CD4-positive, alpha-beta memory T cell (primary cell): ENCODE measurements around the gene NFIX. TPM values are rescaled to one million over a fixed set of nuclear protein-coding genes. Genes with fewer than 3 reads are reported as not detected.

Source experiments
- CTCF ChIA-PET: fragments of 350-600 bp; sonication (Branson Sonifier 250); formaldehyde crosslinking; loops from one replicate; lab custom pipeline; 2021; ENCODE audit warnings: inconsistent platforms; ENCODE audit not compliant: partially characterized antibody; lab: Charles Lee
- POLR2A ChIA-PET: fragments of 350-600 bp; sonication (Branson Sonifier 250); formaldehyde crosslinking; loops from one replicate; lab custom pipeline; 2021; ENCODE audit not compliant: partially characterized antibody; lab: Charles Lee
- DNase-seq, 5 donors: peaks; one replicate each; pipeline versions ENCODE4 v3.0.0 to v3.0.0-alpha.2; 2020 to 2022; ENCODE audit warnings: mixed read lengths in 1 of 5
- H3K27ac ChIP-seq: one replicate; pipeline ENCODE4 v1.7.0; 2013; ENCODE audit warnings: low read depth, low read length
- H3K27me3 ChIP-seq: 2 replicates; pipeline ENCODE4 v1.7.0; 2013; ENCODE audit warnings: mild to moderate bottlenecking, low read length, moderate library complexity; ENCODE audit not compliant: insufficient read depth
- H3K36me3 ChIP-seq: 2 replicates; pipeline ENCODE4 v1.7.0; 2013; ENCODE audit warnings: mild to moderate bottlenecking, low read length, moderate library complexity; ENCODE audit not compliant: insufficient read depth
- H3K4me1 ChIP-seq: 2 replicates; pipeline ENCODE4 v1.7.0; 2013; ENCODE audit warnings: mild to moderate bottlenecking, low read length, moderate library complexity; ENCODE audit not compliant: insufficient read depth
- H3K4me3 ChIP-seq, 2 donors: one replicate each; pipeline ENCODE4 v1.7.0; 2013; ENCODE audit warnings: low read length in 2 of 2, mild to moderate bottlenecking in 1 of 2
- H3K9me3 ChIP-seq, 2 donors: one replicate each; pipeline ENCODE4 v1.7.0; 2013; ENCODE audit warnings: low read length in 2 of 2, control low read depth in 1 of 2; ENCODE audit not compliant: control insufficient read depth in 1 of 2
- H3K27ac Mint-ChIP-seq, 7 donors: one replicate each; pipeline ENCODE4 v1.8.0; 2020 to 2021; ENCODE audit warnings: mixed read lengths in 7 of 7, mild to moderate bottlenecking in 6 of 7, inconsistent platforms in 3 of 7, moderate library complexity in 3 of 7
- H3K27me3 Mint-ChIP-seq, 2 donors: one replicate each; pipeline ENCODE4 v1.8.0; 2020 to 2021; ENCODE audit warnings: mixed read lengths in 2 of 2
- H3K36me3 Mint-ChIP-seq, 2 donors: one replicate each; pipeline ENCODE4 v1.8.0; 2020 to 2021; ENCODE audit warnings: mixed read lengths in 2 of 2, inconsistent platforms in 1 of 2, mild to moderate bottlenecking in 1 of 2
- H3K4me1 Mint-ChIP-seq, 4 donors: one replicate each; pipeline ENCODE4 v1.8.0; 2020 to 2021; ENCODE audit warnings: mixed read lengths in 4 of 4, mild to moderate bottlenecking in 1 of 4
- H3K4me3 Mint-ChIP-seq, 8 donors: one replicate each; pipeline ENCODE4 v1.8.0; 2020 to 2021; ENCODE audit warnings: mixed read lengths in 8 of 8, mild to moderate bottlenecking in 7 of 8, moderate library complexity in 6 of 8, inconsistent platforms in 3 of 8
- H3K9me3 Mint-ChIP-seq, 8 donors: one replicate each; pipeline ENCODE4 v1.8.0; 2020 to 2021; ENCODE audit warnings: mixed read lengths in 8 of 8, mild to moderate bottlenecking in 5 of 8, inconsistent platforms in 3 of 8, moderate library complexity in 1 of 8
- intact Hi-C: fragments of 100-400 bp; cut with micrococcal nuclease; formaldehyde crosslinking; loops from one replicate; pipeline ENCODE4 v1.15.1; 2023
- polyA plus RNA-seq, 2 donors: library from polyadenylated mRNA; unstranded; fragments of 300-500 nt; fragmentation: Illumina TruSeq; gene quantifications; one replicate each; pipeline ENCODE4 v1.2.3, GENCODE V29; 2021
- total RNA-seq, 2 experiments: library from RNA; stranded (reverse); gene quantifications; one replicate each; pipeline ENCODE4 v1.2.3, GENCODE V29; 2021

NFIX gene
- total and polyA plus RNA-seq, 4 experiments from 2014 or later, result 0.09 to 5.4 (median 4.0) TPM; not detected in 1

DNA sequence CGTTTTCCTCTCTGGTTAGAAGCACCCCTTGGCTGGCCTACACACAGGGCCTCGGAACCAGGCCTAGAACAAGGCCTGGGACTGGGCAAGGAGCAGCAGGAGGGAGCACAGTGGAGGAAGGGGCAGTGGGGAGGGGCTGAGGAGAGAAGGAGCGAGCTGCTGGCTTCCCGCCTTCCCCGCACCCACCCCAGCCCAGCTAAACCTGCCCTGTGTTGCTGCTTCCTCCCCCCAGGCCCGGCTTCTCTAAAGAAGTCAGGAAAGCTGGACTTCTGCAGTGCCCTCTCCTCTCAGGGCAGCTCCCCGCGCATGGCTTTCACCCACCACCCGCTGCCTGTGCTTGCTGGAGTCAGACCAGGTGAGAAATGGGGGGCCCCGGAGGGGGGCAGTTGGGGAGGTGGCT, 83.1 kb downstream of the NFIX start:
- H3K4me1 ChIP-seq, result peaks cover 8% of the 10 kb centered on the region
- no peaks in the 10 kb centered on the region for H3K9me3 Mint-ChIP-seq
- intact Hi-C loops, result no loop called here
- no peaks in the 10 kb centered on the region for H3K36me3 Mint-ChIP-seq
- H3K27me3 Mint-ChIP-seq, result no peaks in the 10 kb centered on the region
- no peaks in the 10 kb centered on the region for H3K4me1 Mint-ChIP-seq
- ChIA-PET CTCF (interaction anchor here (2.3 kb wide), 1 partner anchor 17 kb away, joined by 11 read pairs; no protein-coding TSS in a partner anchor), POLR2A (no interaction called here)
- H3K4me3 Mint-ChIP-seq, result no peak overlapping the region
- no peak overlapping the region for H3K4me3 ChIP-seq
- no peaks in the 10 kb centered on the region for H3K9me3 ChIP-seq
- H3K36me3 ChIP-seq, result no peaks in the 10 kb centered on the region
- H3K27ac Mint-ChIP-seq, result peak overlapping the region in 1 of 7 donors; percentile 85
- no peak overlapping the region for H3K27ac ChIP-seq
- DNase-seq, result no peak
- no peaks in the 10 kb centered on the region for H3K27me3 ChIP-seq

DNA sequence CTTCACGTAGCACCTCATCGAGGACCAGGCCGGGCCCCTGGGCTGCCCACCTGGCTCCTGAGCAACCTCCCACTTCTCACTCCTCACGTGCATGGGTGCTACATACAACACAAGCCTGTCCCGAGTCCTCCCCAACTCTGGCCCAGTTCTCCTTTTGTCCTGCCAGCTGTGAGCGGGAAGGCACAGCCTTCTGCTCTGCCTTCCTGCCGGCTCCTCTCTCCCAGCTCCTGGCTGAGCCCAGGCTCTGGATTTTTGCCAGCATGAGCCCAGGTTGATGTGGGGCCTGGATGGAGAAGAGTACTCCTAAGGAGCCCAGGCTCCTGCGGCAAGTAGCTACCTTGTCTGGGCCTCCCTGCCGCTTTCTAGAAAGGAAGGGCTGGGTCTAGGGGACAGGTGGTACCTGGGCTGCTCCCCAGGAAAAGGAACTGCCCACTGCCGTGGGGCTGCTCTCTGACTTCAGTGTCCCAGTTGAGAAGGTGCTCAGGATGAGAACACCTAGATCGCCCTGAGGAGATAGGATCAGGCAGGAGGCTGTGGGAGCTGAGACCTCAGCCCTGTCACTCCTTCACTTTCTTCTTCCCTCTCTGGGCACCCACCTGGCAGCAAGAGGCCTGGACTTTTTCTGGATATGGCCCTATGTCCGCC, 83.7 kb downstream of the NFIX start:
- H3K4me1 Mint-ChIP-seq, result no peaks in the 10 kb centered on the region
- Histone ChIP-seq H3K27me3 (no peaks in the 10 kb centered on the region), H3K36me3 (no peaks in the 10 kb centered on the region), H3K9me3 (no peaks in the 10 kb centered on the region), H3K4me3 (no peak overlapping the region), H3K4me1 (peaks cover 8% of the 10 kb centered on the region), H3K27ac (no peak overlapping the region)
- CTCF ChIA-PET, result interaction anchor here (2.3 kb wide), 1 partner anchor 18 kb away, joined by 11 read pairs; no protein-coding TSS in a partner anchor
- no peaks in the 10 kb centered on the region for H3K36me3 Mint-ChIP-seq
- no peak overlapping the region for H3K4me3 Mint-ChIP-seq
- DNase-seq, result no peak
- peak overlapping the region in 2 of 7 donors; percentile 22 to 68 for H3K27ac Mint-ChIP-seq
- H3K27me3 Mint-ChIP-seq, result no peaks in the 10 kb centered on the region
- intact Hi-C loops, result no loop called here
- POLR2A ChIA-PET, result no interaction called here
- no peaks in the 10 kb centered on the region for H3K9me3 Mint-ChIP-seq

DNA sequence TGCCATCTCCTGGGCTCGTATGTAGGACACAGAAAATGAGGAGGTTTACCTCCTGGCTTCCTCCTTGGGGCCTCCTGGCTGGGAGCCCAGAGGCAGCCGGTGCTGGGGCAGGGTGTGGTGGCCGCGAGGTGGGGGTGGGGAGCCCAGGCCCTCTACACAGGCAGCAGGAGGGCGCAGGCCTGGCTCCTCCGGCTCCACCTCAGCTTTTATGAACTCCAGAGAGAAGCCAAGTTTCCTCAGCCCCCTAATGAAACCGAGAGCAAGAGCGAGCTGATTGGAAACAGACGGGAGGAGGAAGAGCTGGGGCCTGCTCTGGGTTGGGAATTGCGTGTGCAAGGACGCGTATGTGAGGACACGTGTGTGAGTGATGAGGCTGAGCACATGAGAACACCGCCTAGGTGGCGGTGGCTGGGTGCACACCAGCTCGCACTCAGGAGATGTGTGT, 84.3 kb downstream of the NFIX start:
- Mint-ChIP-seq H3K36me3 (no peaks in the 10 kb centered on the region), H3K9me3 (no peaks in the 10 kb centered on the region), H3K27me3 (no peaks in the 10 kb centered on the region), H3K4me1 (no peaks in the 10 kb centered on the region), H3K27ac (peak overlapping the region in 1 of 7 donors; percentile 22), H3K4me3 (no peak overlapping the region)
- Histone ChIP-seq H3K4me1 (peaks cover 8% of the 10 kb centered on the region), H3K36me3 (no peaks in the 10 kb centered on the region), H3K4me3 (no peak overlapping the region), H3K27me3 (no peaks in the 10 kb centered on the region), H3K9me3 (no peaks in the 10 kb centered on the region), H3K27ac (no peak overlapping the region)
- intact Hi-C loops, result no loop called here
- POLR2A ChIA-PET, result no interaction called here
- CTCF ChIA-PET, result interaction anchor here (2.3 kb wide), 1 partner anchor 18 kb away, joined by 11 read pairs; no protein-coding TSS in a partner anchor
- DNase-seq, result no peak

DNA sequence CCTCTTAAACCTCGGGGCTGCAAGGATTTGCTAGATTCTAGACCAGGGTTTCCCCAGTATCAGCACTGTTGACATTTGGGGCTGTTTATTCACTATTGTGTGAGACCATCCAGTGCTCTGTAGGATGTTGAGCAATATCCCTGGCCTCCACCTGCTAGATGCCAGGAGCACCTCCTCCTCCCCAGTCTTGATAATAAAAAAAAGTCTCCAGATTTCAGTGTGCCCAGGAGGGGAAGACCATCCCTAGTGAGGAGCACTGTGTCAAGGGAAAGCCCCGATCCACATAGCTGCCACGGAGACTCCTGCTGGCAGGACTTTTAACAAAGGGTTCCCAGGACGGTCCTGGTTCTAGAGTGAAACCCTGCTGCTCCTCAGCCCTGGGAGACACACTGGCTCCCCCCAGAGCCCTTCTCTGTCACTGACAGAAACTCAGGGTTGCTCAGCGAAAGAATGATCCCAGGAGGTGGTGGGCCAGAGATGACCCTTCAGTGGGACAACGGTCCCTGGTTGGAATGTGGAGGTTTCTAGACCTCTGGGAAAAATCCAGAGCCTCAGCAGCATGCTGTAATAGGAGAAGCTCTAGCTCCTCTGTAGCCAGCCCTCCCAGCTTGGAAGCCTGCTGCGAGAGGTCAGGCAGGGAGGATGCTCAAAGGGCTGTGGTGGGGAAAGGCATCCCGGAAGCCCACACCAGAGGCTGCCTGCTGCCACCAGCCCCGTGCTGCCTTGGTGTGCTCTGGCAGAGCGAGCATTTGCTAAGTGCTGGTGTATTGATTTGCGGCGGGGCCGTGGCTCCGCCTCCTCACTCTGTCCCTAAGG, 87.1 kb downstream of the NFIX start:
- peaks cover 8% of the 10 kb centered on the region for H3K4me1 ChIP-seq
- no peaks in the 10 kb centered on the region for H3K9me3 ChIP-seq
- Mint-ChIP-seq H3K9me3 (no peaks in the 10 kb centered on the region), H3K27ac (no peak overlapping the region), H3K27me3 (peaks cover 0 to 3% of the 10 kb centered on the region in 2 donors), H3K36me3 (no peaks in the 10 kb centered on the region), H3K4me1 (peaks cover 0 to 9% (median 5%) of the 10 kb centered on the region in 4 donors), H3K4me3 (no peak overlapping the region)
- DNase-seq, result no peak
- H3K27me3 ChIP-seq, result no peaks in the 10 kb centered on the region
- ChIA-PET CTCF (no interaction called here), POLR2A (no interaction called here)
- no peak overlapping the region for H3K27ac ChIP-seq
- intact Hi-C loops, result no loop called here
- no peak overlapping the region for H3K4me3 ChIP-seq
- H3K36me3 ChIP-seq, result no peaks in the 10 kb centered on the region

DNA sequence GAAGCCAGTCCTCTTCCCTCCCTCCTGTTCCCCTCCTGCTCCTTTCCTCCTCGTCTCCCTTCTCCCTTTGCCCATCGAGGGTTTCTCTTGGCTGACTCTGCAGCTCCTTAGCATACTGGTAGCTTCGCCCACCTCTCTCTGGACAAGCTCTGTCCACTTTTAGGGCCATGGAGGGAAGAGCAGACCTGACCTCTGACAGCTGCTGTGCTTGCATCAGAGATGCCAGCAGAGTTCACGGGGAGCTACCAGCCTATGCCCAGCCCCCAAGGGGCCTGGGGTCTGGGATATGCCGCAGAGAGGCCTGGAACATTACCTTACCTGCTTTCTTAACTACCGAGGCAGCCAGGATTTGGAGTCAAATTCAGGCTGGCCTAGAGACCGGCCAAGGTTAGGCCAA, 87.7 kb downstream of the NFIX start:
- Histone ChIP-seq H3K27me3 (no peaks in the 10 kb centered on the region), H3K36me3 (no peaks in the 10 kb centered on the region), H3K4me3 (no peak overlapping the region), H3K9me3 (no peaks in the 10 kb centered on the region), H3K27ac (no peak overlapping the region), H3K4me1 (peaks cover 8% of the 10 kb centered on the region)
- Mint-ChIP-seq H3K27ac (no peak overlapping the region), H3K9me3 (no peaks in the 10 kb centered on the region), H3K27me3 (peaks cover 0 to 3% of the 10 kb centered on the region in 2 donors), H3K4me1 (peaks cover 0 to 9% (median 5%) of the 10 kb centered on the region in 4 donors), H3K36me3 (no peaks in the 10 kb centered on the region), H3K4me3 (no peak overlapping the region)
- POLR2A ChIA-PET, result no interaction called here
- intact Hi-C loops, result no loop called here
- CTCF ChIA-PET, result interaction anchor here (1.0 kb wide), 1 partner anchor 22 kb away, joined by 3 read pairs; no protein-coding TSS in a partner anchor
- no peak for DNase-seq

DNA sequence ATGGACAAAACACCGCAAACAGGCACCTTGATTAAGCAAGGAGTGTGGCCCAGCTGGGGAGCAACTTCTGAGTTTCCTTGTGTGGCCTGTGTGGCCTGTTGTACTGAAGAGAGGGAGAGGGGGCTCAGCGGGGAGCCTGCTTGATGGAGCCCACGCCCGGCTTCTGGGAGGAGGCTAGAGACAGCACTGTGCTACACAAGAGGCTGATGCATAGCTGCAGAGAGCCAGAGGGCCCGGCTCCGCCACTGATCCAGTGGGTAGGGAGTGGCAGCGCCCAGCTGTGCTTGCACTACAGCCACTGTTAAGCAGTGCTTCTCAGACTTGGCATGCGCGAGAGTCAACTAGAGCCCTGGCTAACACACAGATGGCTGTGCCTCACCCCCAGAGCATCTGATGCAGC, 88.4 kb downstream of the NFIX start:
- peaks cover 0 to 9% (median 5%) of the 10 kb centered on the region in 4 donors for H3K4me1 Mint-ChIP-seq
- H3K9me3 Mint-ChIP-seq, result no peaks in the 10 kb centered on the region
- no peaks in the 10 kb centered on the region for H3K36me3 ChIP-seq
- H3K27ac ChIP-seq, result no peak overlapping the region
- ChIA-PET POLR2A (no interaction called here), CTCF (interaction anchor here (1.0 to 1.8 kb wide), 4 partner anchors 10 to 118 kb away, joined by 3 to 4 read pairs (median 3); no protein-coding TSS in a partner anchor)
- H3K27me3 Mint-ChIP-seq, result peaks cover 0 to 3% of the 10 kb centered on the region in 2 donors
- no peak overlapping the region for H3K4me3 ChIP-seq
- H3K36me3 Mint-ChIP-seq, result no peaks in the 10 kb centered on the region
- intact Hi-C loops, result no loop called here
- H3K27me3 ChIP-seq, result no peaks in the 10 kb centered on the region
- no peak for DNase-seq
- peaks cover 8% of the 10 kb centered on the region for H3K4me1 ChIP-seq
- no peaks in the 10 kb centered on the region for H3K9me3 ChIP-seq
- no peak overlapping the region for H3K4me3 Mint-ChIP-seq
- H3K27ac Mint-ChIP-seq, result no peak overlapping the region

DNA sequence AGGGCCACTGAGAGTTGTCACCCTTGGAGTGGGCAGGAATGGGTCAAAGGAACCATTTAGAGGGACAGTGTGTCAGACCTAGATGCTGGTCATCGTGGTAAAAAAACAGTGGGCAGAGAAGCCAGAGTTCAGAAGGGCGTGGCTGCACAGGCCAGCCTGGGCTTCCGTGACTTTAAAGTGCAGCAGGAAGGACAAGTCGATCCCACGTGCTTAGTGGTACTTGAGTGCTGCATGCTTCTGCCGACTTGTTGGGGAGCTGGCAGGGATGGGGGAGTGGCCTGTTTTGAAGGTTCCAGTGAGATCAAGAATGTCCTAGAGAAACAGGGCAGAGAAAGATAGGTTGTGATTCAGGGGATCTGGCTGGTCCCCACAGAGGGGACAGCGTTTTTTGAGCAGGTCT, 90.4 kb downstream of the NFIX start:
- intact Hi-C loops, result no loop called here
- no peak for DNase-seq
- POLR2A ChIA-PET, result no interaction called here
- no peaks in the 10 kb centered on the region for H3K36me3 Mint-ChIP-seq
- no peak overlapping the region for H3K4me3 Mint-ChIP-seq
- Histone ChIP-seq H3K4me1 (no peaks in the 10 kb centered on the region), H3K9me3 (no peaks in the 10 kb centered on the region), H3K27ac (no peak overlapping the region), H3K27me3 (no peaks in the 10 kb centered on the region), H3K4me3 (no peak overlapping the region), H3K36me3 (no peaks in the 10 kb centered on the region)
- H3K27me3 Mint-ChIP-seq, result peaks cover 0 to 3% of the 10 kb centered on the region in 2 donors
- CTCF ChIA-PET, result interaction anchor here (1.5 kb wide), 1 partner anchor 30 kb away, joined by 3 read pairs; no protein-coding TSS in a partner anchor
- peaks cover 0 to 9% (median 5%) of the 10 kb centered on the region in 4 donors for H3K4me1 Mint-ChIP-seq
- H3K27ac Mint-ChIP-seq, result no peak overlapping the region
- H3K9me3 Mint-ChIP-seq, result no peaks in the 10 kb centered on the region
